Activated CD4-positive, CD25-positive, alpha-beta regulatory T cell treated with anti-CD3 and anti-CD28 coated beads, Interleukin-2, amount 50 U/mL, for 16 hours (primary cell): ENCODE results near the gene U2AF1L4.
"Not testable (repeated sequence)": the region's sequence is repeated elsewhere in the genome, so short reads cannot be mapped to it uniquely, and the experiment has no call there.

Experiments used
- DNase-seq: peaks from one replicate; pipeline ENCODE4 v3.0.0-alpha.2; 2020; ENCODE audit warnings: low read depth, low spot score

U2AF1L4 gene

DNA sequence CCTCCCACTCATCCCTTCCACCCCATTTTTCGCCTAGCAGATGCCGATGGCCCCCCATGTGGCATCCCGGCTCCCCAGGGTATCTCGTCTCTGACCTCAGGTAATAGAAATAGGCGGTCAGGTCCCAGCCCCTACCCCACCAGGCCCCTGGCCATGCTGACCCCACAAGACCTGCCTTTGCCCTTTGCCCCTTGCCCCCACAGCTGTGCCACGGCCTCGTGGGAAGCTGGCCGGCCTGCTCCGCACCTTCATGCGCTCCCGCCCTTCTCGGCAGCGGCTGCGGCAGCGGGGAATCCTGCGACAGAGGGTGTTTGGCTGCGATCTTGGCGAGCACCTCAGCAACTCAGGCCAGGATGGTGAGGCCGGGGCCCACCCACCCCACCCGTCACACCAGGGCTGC is 35.5 kb upstream of the U2AF1L4 start:
- no peak for DNase-seq

DNA sequence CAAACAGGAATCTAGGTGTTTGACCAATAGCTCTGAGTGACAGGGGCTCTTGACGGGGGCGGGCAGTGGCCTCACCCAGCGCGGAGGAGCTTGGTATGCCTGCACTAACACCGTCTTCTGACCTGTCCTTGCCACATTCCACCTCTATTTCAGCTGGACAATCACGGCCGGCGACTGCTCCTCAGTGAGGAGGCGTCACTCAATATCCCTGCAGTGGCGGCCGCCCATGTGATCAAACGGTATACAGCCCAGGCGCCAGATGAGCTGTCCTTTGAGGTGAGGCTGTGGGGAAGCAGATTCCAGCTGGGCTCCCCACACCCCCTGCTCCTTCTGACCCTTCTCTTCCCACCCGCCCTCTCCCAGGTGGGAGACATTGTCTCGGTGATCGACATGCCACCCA is 34.8 kb upstream of the U2AF1L4 start:
- DNase-seq, result no peak

DNA sequence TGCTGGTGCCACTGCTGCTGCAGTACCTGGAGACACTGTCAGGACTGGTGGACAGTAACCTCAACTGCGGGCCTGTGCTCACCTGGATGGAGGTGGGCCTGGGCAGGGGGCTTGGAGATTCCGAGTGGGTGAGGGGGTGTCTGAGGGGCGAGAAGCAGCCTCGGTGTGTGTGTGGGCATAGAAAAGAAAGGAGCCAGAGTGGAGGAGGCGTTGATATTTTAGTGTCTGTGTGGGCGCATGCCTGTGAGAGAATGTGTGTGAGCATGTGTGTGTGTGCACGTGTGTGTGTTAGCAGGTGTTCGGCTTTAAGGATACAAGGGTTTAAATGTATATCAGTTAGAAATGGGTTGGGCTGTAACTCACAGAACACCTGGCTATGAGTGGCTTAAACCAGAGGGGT is 33.8 kb upstream of the U2AF1L4 start:
- no peak for DNase-seq

DNA sequence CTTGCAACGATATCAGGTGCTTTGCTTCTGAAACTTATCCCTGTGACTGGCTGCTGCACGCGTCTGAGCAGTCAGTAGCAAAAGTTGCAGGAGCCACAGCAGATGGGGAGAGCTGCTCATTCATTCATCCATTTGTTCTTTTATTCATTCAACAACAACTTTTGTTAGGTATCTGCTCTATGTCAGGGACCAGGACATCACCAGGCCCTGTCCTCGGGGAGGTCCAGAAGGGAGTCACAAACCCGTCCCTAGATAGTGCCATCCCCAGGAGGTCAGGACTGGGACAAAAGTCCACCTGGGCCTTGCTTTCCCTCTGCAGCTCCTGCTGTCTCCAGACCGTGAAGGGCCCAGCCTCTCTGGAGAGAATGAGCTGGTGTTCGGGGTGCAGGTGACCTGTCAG is 32.7 kb upstream of the U2AF1L4 start:
- DNase-seq, result no peak

GRCh38 chr19:35777086-35777841 is 32.0 kb upstream of the U2AF1L4 start:
- no peak for DNase-seq

DNA sequence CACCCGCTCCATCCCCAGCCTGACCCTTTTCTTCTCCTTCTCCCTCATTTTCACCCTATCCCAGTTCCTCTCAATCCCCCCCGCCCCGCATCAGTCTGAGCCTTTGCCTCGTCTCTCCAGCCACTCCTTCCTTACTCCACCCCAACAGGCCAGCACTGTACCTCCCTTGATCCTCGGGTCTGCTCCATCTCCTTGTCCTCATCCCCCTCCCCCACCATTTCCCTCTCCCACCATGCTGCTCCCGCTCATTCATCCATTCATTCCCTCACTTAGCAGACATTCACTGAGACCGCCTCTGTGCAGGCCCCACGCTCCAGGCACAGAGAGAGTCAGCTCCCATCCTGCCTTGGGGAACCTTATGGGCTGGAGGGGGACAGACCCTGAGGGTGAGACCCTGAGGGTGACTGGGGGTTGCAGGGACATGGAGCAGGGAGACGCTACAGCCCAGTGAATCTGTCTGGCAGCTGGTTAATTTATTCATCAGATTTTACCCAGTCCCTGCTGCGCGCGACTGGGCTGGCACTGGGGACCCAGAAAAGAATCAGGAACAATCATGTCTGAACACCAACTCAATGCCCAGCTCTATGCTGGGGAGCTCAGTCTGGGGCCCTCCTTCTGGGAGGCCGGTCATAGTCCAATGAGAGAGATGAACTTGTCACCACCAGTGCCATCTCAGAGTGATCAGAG is 31.0 kb upstream of the U2AF1L4 start:
- no peak for DNase-seq

DNA sequence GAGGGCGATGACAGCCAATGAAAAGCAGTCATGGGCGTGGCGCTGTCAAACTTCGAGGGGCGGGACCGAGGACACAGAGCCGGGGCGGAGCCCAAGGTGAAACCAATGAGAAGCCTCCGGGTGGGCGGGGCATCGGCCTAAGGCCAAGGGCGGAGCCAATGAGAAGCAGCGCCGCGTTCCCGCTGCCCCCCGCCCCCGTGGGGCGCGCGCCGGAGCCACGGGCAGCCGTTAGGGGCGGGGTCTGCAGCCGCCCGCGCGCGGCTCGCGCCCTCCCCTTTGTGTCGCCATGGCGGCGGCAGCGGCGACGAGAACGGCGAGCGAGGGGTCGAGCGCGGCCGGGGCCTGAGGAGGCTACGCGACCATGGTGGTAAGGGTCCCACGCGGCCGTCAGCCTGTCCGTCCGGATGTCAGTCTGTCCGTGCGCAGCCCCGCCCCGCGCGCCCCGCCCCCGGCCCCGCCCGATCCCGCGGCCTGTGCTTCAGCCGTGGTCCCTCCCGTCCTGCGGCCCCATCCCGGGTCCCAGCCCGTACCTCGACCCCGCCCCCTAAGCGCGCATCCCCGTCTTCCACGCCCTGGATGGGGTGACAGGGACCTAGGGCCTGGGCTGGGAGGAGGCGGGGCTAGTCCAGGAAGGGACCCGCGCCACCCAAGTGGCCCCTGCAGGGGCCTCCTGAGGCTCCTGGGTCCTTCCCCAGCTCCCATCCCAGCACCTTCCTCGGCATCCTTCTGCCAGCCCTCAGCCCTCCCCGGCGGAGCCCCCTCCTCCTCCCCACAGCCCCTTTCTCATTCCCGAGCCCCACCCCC is 30.3 kb upstream of the U2AF1L4 start, which contains the start of gene ARHGAP33:
ARHGAP33 (plus strand) TSS at position 267 of the 804 bp plus-strand sequence; CDS start at position 362, 95 bp downstream.
- peak; percentile 97 for DNase-seq

DNA sequence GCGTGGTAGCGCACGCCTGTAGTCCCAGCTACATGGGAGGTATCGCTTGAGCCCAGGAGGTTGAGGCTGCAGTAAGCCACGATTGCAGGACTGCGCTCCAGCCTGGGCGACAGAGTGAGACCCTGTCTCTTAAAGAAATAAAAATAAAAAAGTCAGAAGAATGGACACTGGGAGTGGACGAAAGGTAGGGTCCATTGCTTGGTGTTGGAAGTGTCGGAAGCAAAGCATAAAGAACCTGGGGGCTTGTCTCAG is 29.8 kb upstream of the U2AF1L4 start:
- no peak for DNase-seq

- no peak for DNase-seq
Observed at GRCh38 chr19:35774274-35775045, 29.2 kb upstream of the U2AF1L4 start.

- no peak for DNase-seq
Observed at GRCh38 chr19:35773020-35773806, 28.0 kb upstream of the U2AF1L4 start.

DNA sequence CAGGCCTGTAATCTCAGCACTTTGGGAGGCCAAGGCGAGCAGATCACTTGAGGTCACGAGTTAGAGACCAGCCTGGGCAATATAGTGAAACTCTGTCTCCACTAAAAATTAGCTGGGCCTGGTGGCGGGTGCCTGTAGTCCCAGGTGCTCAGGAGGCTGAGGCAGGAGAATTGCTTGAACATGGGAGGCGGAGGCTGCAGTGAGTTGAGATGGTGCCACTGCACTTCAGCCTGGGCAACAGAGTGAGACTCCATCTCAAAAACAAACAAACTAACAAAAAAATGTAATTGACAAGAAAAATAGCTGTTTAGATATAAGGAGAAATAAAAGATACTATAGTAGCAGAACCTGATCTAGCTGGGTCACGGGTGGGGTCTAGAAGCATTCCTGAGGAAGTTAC is 27.1 kb upstream of the U2AF1L4 start:
- DNase-seq, result not testable (repeated sequence)

DNA sequence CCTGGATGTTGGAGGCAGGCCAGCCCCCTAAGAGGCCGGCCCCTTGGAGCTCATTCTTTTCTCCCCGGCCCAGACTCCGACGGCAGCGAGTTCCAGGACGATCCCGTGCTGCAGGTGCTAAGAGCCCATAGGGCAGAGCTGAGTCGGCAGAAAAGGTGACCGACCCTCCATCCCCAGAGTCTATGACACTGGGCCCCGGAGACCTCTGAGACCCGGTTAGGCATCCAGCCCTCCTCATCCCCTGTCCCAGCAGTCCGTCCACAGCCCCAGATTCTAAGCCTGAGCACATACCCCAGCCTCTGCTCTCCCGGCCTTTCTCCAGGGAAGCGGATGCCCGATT is 22.8 kb upstream of the U2AF1L4 start:
- DNase-seq, result no peak

- DNase-seq, result no peak
Observed at GRCh38 chr19:35767288-35768081, 22.3 kb upstream of the U2AF1L4 start.

GRCh38 chr19:35766571-35767104 is 21.4 kb upstream of the U2AF1L4 start:
- no peak for DNase-seq

DNA sequence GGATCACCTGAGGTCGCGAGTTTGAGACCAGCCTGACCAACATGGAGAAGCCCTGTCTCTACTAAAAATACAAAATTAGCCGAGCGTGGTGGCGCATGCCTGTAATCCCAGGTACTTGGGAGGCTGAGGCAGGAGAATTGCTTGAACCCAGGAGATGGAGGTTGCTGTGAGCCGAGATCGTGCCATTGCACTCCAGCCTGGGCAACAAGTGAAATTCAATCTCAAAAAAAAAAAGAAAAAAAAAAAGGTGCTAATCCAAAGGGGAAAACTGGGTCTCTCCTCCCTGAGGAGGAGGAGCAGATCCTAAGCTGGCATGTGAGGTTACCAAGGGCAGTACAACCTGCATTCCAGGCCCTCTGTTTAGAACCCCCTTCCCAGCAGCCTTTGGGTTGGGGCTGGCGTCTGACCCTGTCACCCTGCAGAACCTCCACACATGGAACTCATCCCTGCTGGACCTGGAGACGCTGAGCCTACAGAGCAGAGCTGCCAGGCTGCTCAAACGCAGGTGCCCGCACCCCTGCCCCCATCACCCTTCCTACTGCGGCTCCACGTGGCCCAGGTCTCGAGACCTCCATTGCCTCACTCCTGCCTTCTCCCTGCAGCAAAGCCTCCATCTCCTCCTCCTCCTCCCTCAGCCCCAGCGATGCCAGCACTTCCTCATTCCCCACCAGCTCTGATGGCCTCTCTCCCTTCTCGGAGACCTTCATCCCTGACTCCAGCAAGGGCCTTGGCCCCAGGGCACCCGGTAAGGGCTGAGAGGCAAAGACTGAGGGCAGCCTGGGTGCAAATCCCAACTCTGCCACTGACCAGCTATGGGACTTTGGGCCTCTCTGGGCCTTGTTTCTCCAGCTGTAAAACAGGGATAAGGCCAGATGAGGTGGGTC is 19.5 kb upstream of the U2AF1L4 start:
- DNase-seq, result no peak

DNA sequence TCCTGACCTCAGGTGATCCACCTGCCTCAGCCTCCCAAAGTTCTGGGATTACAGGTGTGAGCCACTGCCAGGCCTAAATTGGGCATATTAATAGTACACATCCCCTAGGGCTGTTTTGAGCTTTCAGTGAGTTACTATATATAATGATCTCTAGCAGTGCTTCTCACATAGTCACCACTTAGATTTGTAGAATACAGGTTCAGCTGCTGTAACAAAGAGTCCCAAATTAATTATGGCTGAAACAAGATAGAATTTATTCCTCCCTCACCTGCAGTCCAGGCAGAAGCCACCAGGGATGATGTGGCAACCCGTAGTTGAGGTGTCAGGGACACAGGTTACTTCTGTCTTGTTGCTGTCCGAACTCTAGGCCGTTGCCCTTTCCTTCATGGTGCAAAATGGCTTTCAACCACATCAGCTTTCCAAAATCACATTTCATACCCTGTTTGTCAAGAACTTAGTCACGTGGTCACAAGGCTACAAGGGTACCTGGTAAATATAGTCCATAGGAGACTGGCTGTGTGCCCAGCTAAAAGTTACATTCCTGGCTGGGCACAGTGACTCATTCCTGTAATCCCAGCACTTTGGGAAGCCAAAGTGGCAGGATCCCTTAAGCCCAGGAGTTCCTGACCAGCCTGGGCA is 15.6 kb upstream of the U2AF1L4 start:
- DNase-seq, result no peak

- no peak for DNase-seq
Observed at GRCh38 chr19:35759697-35760096, 14.5 kb upstream of the U2AF1L4 start.

GRCh38 chr19:35757749-35758608 is 12.8 kb upstream of the U2AF1L4 start, which contains the start of gene PROSER3:
TSS of gene PROSER3 (plus strand) at chr19:35758176. CDS start at chr19:35758216, 40 bp downstream.
- peak; percentile 97 for DNase-seq
